Colonic mucosa (tissue), 4 donors: ENCODE data around the gene MUC12. TPM values are rescaled to one million over a fixed set of nuclear protein-coding genes. Genes with fewer than 3 reads are reported as not detected.

Experiments used
- DNase-seq: peaks from one replicate; pipeline ENCODE4 v3.0.0-alpha.2; 2020
- H3K27ac ChIP-seq: fragments of 200-600 bp; one replicate; pipeline ENCODE4 v1.8.0; 2021
- H3K27me3 ChIP-seq: fragments of 200-600 bp; one replicate; pipeline ENCODE4 v1.8.0; 2021
- H3K36me3 ChIP-seq: fragments of 200-600 bp; one replicate; pipeline ENCODE4 v1.8.0; 2021
- H3K4me1 ChIP-seq: fragments of 200-600 bp; one replicate; pipeline ENCODE4 v1.8.0; 2021; ENCODE audit warnings: mild to moderate bottlenecking
- H3K4me3 ChIP-seq: fragments of 200-600 bp; one replicate; pipeline ENCODE4 v1.8.0; 2021
- H3K9ac ChIP-seq, 2 donors: one replicate each; pipeline ENCODE4 v1.7.0; 2013; ENCODE audit warnings: control low read depth in 2 of 2, low read depth in 2 of 2, low read length in 2 of 2
- H3K9me3 ChIP-seq: fragments of 200-600 bp; one replicate; pipeline ENCODE4 v1.8.0; 2021
- intact Hi-C: fragments of 100-400 bp; cut with DNase I; formaldehyde crosslinking; loops from one replicate; pipeline ENCODE4 v1.14.1; 2022
- total RNA-seq, 2 donors: library from RNA; stranded (reverse); fragmentation: NEBNext Ultra II Directional in 1 of 2; extraction: Animal tissue kit (Norgen Biotek cat#: 25700) in 1 of 2; gene quantifications; one replicate each; pipeline ENCODE4 v1.2.1, GENCODE V29; 2021
- TF ChIP-seq, protein P1 (sequence below): fragments of 200-600 bp; IDR thresholded peaks from one replicate; pipeline ENCODE4 v1.8.0; 2022; ENCODE audit warnings: antibody characterized with exemption, mild to moderate bottlenecking
- donor health status: healthy.
- donor health status: DM: no; HTN: no; CAD: no.
- donor health status: DM: no; HTN: no; CAD: no.

Gene MUC12
- total RNA-seq, 2 donors from 2014 or later, result 331 to 542 TPM

DNA sequence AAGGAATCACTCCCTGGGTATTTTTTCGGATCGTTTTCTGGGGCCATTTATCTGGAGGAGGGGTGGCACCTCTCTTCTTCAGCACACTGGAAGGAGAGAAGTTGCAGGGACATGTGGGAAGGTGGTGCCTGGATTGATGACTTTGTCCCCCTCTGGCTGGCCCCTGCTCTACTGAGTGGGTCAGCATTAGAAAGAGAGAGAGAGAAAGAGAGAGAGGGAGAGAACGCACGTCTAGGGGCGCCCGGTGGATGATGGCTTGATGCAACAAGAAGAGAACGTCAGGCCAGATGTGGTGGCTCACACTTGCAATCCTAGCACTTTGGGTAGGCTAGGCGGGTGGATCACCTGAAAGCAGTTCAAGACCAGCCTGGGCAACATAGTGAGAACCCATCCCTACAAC lies 5.5 kb upstream of the MUC12 start:
- no peak for DNase-seq
- H3K27me3 ChIP-seq, result peaks cover 21% of the 10 kb centered on the region
- TF ChIP-seq, protein P1, sequence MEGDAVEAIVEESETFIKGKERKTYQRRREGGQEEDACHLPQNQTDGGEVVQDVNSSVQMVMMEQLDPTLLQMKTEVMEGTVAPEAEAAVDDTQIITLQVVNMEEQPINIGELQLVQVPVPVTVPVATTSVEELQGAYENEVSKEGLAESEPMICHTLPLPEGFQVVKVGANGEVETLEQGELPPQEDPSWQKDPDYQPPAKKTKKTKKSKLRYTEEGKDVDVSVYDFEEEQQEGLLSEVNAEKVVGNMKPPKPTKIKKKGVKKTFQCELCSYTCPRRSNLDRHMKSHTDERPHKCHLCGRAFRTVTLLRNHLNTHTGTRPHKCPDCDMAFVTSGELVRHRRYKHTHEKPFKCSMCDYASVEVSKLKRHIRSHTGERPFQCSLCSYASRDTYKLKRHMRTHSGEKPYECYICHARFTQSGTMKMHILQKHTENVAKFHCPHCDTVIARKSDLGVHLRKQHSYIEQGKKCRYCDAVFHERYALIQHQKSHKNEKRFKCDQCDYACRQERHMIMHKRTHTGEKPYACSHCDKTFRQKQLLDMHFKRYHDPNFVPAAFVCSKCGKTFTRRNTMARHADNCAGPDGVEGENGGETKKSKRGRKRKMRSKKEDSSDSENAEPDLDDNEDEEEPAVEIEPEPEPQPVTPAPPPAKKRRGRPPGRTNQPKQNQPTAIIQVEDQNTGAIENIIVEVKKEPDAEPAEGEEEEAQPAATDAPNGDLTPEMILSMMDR, result no peak
- H3K27ac ChIP-seq, result no peak overlapping the region
- H3K4me3 ChIP-seq, result no peak overlapping the region
- no peaks in the 10 kb centered on the region for H3K4me1 ChIP-seq
- no peak overlapping the region for H3K9ac ChIP-seq
- H3K9me3 ChIP-seq, result no peaks in the 10 kb centered on the region
- intact Hi-C loops, result loop anchor here (2.0 kb wide), 1 partner anchor 95 kb away; no protein-coding TSS in a partner anchor
- no peaks in the 10 kb centered on the region for H3K36me3 ChIP-seq

- no peaks in the 10 kb centered on the region for H3K4me1 ChIP-seq
- no peak overlapping the region for H3K9ac ChIP-seq
- TF ChIP-seq, protein P1, result no peak
- no peaks in the 10 kb centered on the region for H3K9me3 ChIP-seq
- no peak overlapping the region for H3K27ac ChIP-seq
- H3K4me3 ChIP-seq, result no peak overlapping the region
- H3K27me3 ChIP-seq, result peaks cover 21% of the 10 kb centered on the region
- H3K36me3 ChIP-seq, result no peaks in the 10 kb centered on the region
- no peak for DNase-seq
- intact Hi-C loops, result loop anchor here (2.0 to 5.0 kb wide), 2 partner anchors 62 to 94 kb away; no protein-coding TSS in a partner anchor
These were observed 4.7 kb upstream of the MUC12 start for GRCh38 chr7:100964630-100965029.

DNA sequence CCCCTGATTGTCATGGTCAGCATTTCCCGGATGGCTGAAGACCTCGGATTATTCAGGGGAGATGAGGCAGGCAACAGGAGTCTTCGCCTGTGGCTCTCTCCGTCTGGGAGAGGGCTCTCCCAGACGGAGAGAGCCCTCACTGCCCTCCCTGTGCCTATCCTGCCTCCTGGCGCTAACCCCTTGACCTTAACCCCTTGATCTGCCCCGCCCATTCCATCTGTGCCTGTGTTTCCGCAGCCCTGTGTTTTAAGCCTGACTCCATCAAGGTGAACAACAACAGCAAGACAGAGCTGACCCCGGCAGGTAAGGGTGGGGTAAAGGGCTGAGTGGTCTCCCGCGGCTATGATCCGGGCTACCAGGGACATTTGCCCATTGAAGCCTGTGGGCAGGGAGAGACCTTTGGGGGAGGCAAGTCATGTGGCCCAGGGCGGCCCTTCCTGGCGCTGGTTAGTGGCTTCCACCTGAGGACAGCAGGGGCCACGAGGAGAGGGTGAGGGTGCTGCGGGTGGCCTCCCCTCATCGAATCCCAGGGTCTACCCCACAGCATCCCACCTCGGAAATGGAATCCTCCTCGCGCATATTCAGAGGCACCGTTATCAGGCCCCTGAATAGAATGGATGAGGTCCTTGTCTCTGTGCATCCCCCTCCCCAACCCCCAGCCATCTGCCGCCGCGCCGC lies 4.2 kb upstream of the MUC12 start:
- H3K9me3 ChIP-seq, result no peaks in the 10 kb centered on the region
- DNase-seq, result no peak
- H3K9ac ChIP-seq, result peak overlapping the region; percentile 44 to 95
- no peaks in the 10 kb centered on the region for H3K4me1 ChIP-seq
- peaks cover 21% of the 10 kb centered on the region for H3K27me3 ChIP-seq
- peak overlapping the region; percentile 89 for H3K27ac ChIP-seq
- no peaks in the 10 kb centered on the region for H3K36me3 ChIP-seq
- intact Hi-C loops, result loop anchor here (2.0 to 5.0 kb wide), 2 partner anchors 63 to 94 kb away; no protein-coding TSS in a partner anchor
- H3K4me3 ChIP-seq, result peak overlapping the region; percentile 58
- TF ChIP-seq, protein P1, result no peak

GRCh38 chr7:100965723-100966541 lies 3.4 kb upstream of the MUC12 start:
- H3K9me3 ChIP-seq, result no peaks in the 10 kb centered on the region
- DNase-seq, result peak; percentile 94
- H3K27me3 ChIP-seq, result peaks cover 21% of the 10 kb centered on the region
- H3K36me3 ChIP-seq, result no peaks in the 10 kb centered on the region
- H3K4me3 ChIP-seq, result peak overlapping the region; percentile 58
- H3K27ac ChIP-seq, result peak overlapping the region; percentile 89
- H3K9ac ChIP-seq, result peak overlapping the region; percentile 57 to 95
- H3K4me1 ChIP-seq, result no peaks in the 10 kb centered on the region
- intact Hi-C loops, result loop anchor here (2.0 to 5.0 kb wide), 2 partner anchors 64 to 93 kb away; no protein-coding TSS in a partner anchor
- TF ChIP-seq, protein P1, result peak; percentile 72

- intact Hi-C loops, result loop anchor here (5.0 kb wide), 1 partner anchor 64 kb away; no protein-coding TSS in a partner anchor
- H3K9me3 ChIP-seq, result no peaks in the 10 kb centered on the region
- H3K27ac ChIP-seq, result peak overlapping the region; percentile 89
- DNase-seq, result no peak
- no peaks in the 10 kb centered on the region for H3K4me1 ChIP-seq
- H3K27me3 ChIP-seq, result peaks cover 21% of the 10 kb centered on the region
- no peaks in the 10 kb centered on the region for H3K36me3 ChIP-seq
- peak overlapping the region; percentile 57 to 95 for H3K9ac ChIP-seq
- H3K4me3 ChIP-seq, result peak overlapping the region; percentile 58
- TF ChIP-seq, protein P1, result no peak
These were observed 2.6 kb upstream of the MUC12 start for GRCh38 chr7:100966542-100967291.
